ENCODE measurements around the gene RTP3.

GRCh38 chr3:46537316-46537715 lies 39.5 kb downstream of the RTP3 start:
- TF ChIP-seq SREBF2 (IDR thresholded peaks at IDR 0.05) (no peak), CTCF (IDR thresholded peaks at IDR 0.05) (no peak), PBX3 (IDR thresholded peaks at IDR 0.05) (no peak), RARB (CRISPR knock-in tag; IDR thresholded peaks at IDR 0.05) (no peak), MAFK (IDR thresholded peaks at IDR 0.05; ENCODE audit: partially characterized antibody) (no peak), ESRRA (IDR thresholded peaks at IDR 0.05; ENCODE audit: borderline replicate concordance, low read length) (no peak), POLR2A (IDR thresholded peaks at IDR 0.05; ENCODE audit: low read length) (no peak), TP53 (CRISPR knock-in tag; IDR thresholded peaks at IDR 0.05) (no peak), FOSL2 (IDR thresholded peaks at IDR 0.05) (no peak), FOSL2 (CRISPR knock-in tag; IDR thresholded peaks at IDR 0.05) (no peak), JUN (IDR thresholded peaks at IDR 0.05) (no peak), CHD2 (IDR thresholded peaks at IDR 0.05; ENCODE audit: low read length, partially characterized antibody) (no peak), KDM1A (IDR thresholded peaks at IDR 0.05; ENCODE audit: low read depth) (no peak), REST (IDR thresholded peaks at IDR 0.05) (no peak), NR3C1 (IDR thresholded peaks at IDR 0.05) (no peak)

Measured in A549 (cell line).